SH-SY5Y (cell line): ENCODE results near the gene RASSF7.

Experiments
- GATA2 ChIP-seq: IDR thresholded peaks from 2 replicates; pipeline ENCODE4 v1.6.1; 2011; ENCODE audit warnings: mild to moderate bottlenecking, low read depth, low read length
- GATA3 ChIP-seq: IDR thresholded peaks from 2 replicates; pipeline ENCODE4 v1.6.1; 2011; ENCODE audit warnings: low read depth, mild to moderate bottlenecking, low read length, moderate library complexity

RASSF7 gene

DNA sequence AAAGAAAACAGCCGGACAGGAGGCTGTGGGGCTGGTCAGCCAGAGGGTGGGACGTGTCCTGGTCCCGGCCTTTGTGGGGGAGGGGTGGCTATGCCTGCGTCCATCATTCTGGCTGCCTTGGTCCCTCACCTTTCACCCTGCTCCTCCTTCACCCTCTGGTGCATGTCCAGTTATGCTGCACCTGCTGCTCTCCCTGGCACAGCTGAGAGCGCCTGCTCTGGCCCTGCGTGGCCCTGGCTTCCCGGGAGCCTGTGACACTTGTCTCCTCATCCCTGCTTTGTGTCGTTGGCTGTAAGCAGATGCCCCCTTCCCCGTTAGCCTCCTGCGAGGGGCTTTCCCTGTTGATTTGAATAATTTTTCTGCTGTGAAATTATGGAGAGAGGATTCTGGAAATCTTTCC, 32.1 kb downstream of the RASSF7 start:
- TF ChIP-seq GATA2 (no peak), GATA3 (no peak)

DNA sequence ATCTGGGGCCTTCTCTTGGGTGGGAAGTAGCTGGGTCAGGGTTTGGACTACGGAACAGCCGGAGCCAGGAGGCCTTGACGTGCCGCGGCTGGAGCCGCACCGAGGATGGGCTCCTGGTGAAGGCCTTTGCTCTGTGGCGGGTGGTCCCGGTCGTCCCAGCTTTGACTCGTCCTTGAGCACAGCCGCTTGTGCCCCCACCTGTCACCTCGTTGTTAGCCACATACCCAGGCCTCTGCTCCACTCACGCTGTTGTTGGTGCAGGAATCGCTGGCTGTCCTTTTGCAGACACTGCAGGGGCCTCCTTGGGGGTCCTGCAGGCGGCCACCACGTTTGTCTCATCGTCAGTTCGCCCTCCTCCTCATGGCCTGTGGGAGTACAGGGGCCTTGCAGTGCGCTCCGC, 32.6 kb downstream of the RASSF7 start:
- TF ChIP-seq GATA3 (no peak), GATA2 (no peak)

DNA sequence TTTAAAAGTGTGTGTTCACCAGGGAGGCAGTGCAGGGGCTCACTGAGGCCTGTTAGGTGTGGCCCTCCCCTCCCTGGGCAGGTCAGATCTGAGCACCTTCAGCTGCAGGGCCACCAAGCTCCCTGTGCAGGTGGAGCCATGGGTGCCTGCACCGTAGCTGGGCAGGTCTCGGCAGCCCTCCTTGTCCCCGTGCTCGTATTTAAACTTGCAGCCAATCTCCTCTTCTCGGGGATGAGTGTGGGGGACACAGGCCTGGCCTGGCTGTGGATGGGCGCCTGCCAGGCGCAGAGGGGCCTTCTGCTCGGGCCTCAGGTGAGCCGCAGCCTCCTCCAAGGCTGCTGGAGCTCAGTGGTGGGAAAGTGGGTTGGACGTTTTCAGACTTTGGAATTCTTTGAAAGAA, 34.6 kb downstream of the RASSF7 start:
- no peak for TF ChIP-seq GATA3
- TF ChIP-seq GATA2: no peak

DNA sequence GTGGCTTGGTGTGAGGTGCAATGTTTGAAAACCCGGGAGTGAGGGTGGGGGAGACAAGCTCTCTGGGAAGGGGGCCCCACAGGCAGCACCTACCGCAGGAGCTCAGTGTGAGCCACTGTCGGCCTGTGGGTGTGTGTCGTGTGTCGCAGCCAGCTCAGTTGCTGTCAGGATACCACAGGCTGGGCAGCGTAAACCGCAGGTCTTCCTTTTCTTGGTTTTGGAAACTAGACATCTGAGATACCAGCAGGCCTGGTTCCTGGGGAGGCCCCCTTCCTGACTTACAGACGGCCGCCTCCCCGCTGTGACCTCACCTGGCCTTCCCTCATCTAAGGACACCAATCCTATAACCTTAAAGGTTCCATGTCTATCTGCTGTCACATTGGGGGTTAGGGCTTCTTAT, 35.6 kb downstream of the RASSF7 start:
- TF ChIP-seq GATA3 (no peak), GATA2 (no peak)

DNA sequence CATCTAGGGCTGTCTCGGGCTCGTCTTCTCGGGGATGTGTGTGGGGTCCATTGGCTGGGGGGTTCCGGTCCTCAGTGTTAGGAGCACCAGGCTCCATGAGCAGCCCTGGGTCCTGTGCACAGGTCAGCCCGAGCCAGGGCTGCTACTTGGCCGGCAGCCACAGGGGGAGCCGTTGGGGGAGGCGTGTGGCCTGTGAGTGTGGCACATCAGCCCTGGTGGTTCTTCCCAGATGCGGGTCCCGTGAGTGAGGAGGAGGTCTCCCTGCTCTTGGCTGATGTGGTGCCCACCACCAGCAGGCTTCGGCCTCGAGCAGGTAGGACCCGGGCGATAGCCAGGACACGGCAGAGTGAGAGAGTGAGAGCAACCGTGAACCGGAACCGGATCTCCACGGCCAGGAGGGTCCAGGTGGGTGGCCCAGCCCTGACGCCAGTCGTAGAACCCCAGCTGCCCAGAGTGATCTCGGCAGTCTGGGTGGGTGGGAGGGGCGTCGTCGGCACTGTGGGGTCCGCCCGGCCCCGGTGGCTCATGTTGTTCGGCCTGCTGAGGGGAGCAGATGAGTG, 36.5 kb downstream of the RASSF7 start:
- TF ChIP-seq GATA3: no peak
- no peak for TF ChIP-seq GATA2

DNA sequence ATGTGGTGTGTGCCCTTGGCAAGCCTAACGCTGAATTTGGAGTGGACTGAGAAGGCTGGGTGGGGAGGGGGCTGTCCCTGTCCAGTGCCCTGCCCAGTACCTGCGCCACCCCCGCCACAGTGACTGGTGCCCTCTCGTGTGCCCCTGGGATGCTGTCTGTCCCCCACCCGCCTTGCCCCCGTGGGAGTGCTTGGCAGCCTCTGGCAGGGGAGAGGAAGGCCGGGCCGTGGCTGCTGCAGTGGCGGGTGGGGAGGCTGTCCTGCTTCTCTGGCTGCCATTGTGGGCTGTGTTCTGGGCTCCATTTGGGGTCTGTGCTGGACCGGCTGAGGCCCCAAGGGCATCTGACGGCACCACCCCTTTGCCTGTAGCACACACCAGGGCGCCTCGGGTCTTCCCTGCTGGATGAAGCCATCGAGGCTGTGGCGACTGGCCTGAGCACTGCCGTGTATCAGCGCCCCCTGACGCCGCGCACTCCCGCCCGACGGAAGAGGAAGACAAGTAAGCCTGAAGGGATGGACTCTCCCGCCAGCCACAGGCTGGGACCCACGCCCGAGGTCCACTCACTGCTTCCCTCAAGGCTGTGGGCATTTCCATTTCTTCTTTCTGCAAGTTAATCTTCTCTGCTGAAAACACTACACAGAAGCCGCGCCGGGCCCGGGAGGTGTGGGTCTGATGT, 37.4 kb downstream of the RASSF7 start:
- TF ChIP-seq GATA3 (no peak), GATA2 (no peak)

DNA sequence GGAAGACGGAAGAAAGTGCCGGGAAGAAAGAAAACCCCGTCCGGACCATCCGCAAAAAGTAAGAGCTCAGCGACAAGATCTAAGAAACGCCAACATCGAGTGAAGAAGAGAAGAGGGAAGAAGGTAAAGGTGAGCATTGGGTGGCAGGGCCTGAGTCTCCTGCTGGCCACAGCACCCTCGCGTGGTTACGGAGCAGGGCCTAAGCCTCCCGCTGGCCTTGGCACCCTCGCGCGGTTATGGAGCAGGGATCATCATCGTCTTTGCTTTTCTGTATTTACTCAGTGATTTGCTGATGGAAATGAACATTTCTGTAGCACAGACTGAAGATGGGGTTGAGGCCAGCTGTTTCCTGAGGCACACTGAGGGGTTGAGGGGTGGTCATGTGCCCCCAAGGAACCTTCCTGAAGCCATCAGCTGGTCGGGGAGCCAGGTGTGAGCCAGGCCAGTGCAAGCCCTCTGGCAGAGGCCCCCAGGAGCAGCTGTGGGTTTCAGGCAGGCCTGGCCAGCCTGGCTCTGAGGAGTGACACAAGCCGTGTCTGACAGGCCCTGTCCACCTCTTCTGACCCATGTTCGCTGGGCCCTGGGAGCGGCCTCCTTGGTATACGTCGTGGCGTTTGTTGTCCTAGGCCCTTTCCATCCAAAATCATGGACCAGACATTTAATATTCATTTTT, 40.9 kb downstream of the RASSF7 start:
- no peak for TF ChIP-seq GATA3
- TF ChIP-seq GATA2: no peak

DNA sequence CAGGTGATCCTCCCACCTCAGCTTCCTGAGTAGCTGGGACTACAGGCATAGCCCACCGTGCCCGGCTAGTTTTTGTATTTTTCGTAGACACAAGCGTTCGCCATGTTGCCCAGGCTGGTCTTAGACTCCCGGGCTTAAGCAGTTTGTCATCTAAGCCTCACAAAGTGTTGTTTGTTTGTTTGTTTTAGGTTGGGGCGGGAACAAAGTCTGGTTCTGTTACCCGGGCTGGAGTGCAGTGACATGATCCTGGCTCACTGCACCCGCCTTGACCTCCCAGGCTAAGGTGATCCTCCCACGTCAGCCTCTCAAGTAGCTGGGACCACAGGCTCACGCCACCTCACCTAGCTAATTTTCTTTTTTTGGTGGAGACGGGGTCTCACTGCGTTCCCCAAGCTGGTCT, 42.4 kb downstream of the RASSF7 start:
- TF ChIP-seq GATA2: no peak
- no peak for TF ChIP-seq GATA3

DNA sequence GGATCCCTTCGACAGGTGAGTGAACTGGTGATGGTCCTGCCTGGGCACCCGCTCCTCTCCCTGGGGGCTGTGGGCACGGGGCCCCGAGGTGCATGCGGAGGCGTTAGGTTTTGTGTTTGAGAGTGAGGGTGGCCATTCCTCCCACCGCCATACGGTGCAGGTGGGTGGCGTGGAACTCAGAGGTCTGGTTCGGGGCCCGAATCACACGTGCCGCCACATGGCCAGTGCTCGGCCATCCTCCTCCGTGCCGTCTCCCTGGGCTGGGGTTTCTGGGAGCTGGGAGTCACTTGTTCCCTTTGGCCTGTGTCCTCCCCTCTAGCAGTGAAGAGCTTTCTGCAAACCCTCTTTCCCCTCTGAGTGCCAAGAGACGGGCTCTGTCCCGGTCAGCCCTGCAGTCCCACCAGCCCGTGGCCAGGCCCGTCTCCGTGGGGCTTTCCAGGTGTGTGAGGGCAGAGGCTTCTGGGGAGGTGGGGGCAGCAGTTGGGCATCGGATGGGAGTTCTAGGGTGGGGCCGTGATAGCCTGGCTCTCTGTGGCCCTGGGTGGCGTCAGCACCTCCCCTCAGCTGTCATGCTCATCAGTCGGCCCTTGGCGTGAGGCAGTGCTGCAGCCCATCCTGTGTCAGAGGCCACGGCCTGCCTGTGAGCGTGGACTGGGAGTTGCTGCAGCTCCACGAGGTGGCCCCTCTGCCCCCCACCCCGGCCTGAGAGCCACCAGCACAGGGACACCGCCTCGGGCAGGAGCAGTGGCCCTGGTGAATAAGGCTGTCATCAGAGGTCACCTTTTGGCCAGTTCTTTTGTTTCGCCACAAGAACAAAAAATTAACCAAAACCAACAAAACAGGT, 44.7 kb downstream of the RASSF7 start:
- TF ChIP-seq GATA2 (no peak), GATA3 (no peak)

DNA sequence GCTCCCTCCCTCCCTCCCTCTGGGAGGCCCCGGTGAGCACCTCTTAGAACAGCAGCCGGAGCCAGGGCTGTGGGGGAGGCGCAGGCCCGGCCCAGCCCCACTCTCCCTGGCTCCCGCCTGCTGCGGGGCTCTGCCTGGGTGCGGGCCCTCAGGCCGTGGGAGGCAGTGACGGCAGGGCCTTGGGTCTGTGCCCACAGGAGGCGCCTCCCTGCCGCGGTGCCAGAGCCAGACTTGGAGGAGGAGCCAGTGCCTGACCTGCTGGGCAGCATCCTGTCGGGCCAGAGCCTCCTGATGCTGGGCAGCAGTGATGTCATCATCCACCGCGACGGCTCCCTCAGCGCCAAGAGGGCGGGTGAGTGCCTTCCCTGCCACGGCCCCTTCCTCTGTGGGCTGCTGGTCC, 45.5 kb downstream of the RASSF7 start:
- TF ChIP-seq GATA3 (no peak), GATA2 (no peak)

DNA sequence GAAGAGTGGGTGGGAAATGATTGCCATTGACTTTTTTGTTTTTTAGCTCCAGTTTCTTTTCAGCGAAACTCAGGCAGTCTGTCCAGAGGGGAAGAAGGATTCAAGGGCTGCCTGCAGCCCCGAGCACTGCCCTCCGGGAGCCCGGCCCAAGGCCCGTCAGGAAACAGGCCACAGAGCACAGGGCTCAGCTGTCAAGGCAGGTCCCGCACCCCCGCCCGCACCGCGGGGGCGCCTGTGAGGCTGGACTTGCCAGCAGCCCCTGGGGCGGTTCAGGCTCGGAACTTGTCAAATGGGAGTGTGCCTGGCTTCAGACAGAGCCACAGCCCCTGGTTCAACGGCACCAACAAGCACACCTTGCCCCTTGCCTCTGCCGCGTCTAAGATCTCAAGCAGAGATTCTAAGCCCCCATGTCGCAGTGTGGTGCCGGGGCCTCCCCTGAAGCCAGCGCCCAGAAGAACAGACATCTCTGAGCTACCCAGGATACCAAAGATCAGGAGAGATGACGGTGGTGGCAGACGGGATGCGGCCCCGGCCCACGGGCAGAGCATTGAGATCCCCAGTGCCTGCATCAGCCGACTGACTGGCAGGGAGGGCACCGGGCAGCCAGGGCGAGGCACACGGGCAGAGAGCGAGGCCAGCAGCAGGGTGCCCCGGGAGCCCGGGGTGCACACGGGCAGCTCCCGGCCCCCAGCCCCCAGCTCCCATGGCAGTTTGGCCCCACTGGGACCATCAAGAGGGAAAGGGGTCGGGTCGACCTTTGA, 46.4 kb downstream of the RASSF7 start:
- TF ChIP-seq GATA3 (no peak), GATA2 (no peak)

DNA sequence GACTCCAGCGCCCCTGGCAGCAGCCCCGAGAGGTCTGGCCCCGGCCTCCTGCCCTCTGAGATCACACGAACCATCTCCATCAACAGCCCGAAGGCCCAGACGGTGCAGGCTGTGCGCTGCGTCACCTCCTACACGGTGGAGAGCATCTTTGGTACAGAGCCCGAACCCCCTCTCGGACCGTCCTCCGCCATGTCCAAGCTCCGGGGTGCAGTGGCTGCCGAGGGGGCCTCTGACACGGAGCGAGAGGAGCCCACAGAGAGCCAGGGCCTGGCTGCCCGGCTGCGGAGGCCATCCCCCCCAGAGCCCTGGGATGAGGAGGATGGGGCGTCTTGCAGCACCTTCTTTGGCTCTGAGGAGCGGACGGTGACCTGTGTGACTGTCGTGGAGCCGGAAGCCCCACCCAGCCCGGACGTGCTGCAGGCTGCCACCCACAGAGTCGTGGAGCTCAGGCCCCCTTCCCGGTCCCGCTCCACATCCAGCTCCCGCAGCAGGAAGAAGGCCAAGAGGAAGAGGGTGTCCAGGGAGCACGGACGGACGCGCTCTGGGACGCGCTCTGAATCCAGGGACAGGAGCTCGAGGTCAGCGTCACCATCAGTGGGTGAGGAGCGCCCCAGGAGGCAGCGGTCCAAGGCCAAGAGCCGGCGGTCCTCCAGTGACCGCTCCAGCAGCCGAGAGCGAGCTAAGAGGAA, 47.3 kb downstream of the RASSF7 start:
- TF ChIP-seq GATA3 (no peak), GATA2 (no peak)

DNA sequence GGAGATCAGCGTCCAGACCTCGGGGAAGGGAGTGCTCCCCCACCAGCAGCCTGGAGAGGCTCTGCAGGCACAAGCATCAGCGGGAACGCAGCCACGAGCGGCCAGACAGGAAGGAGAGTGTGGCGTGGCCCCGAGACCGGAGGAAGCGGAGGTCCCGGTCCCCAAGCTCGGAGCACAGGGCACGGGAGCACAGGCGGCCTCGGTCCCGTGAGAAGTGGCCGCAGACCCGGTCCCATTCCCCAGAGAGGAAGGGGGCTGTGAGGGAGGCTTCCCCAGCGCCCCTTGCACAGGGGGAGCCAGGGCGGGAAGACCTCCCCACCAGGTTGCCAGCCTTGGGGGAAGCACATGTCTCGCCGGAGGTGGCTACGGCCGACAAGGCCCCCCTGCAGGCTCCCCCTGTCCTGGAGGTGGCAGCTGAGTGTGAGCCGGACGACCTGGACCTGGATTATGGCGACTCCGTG, 48.1 kb downstream of the RASSF7 start:
- TF ChIP-seq GATA3 (no peak), GATA2 (no peak)
